Prostate gland (tissue), 2 donors: ENCODE measurements around the gene BRME1.

Source experiments
- CTCF ChIP-seq, 4 experiments: fragments of 200-600 bp in 2 of 4; fragments of 450-650 bp in 2 of 4; sonication (generic) in 2 of 4; IDR thresholded peaks; 1 replicate in 3 of 4; 2 replicates in 1 of 4; pipeline ENCODE4 v1.5.1; 2016 to 2019; ENCODE audit warnings: antibody characterized with exemption in 4 of 4, mild to moderate bottlenecking in 2 of 4, moderate library complexity in 2 of 4
- POLR2A ChIP-seq: fragments of 450-650 bp; IDR thresholded peaks from one replicate; pipeline ENCODE4 v1.6.1; 2016; ENCODE audit warnings: antibody characterized with exemption, mild to moderate bottlenecking
- POLR2AphosphoS5 ChIP-seq: sonication (generic); formaldehyde crosslinking; IDR thresholded peaks from one replicate; pipeline ENCODE4 v1.6.1; 2017; ENCODE audit warnings: antibody characterized with exemption

GRCh38 chr19:13881251-13881691 is 24.6 kb downstream of the BRME1 start:
- TF ChIP-seq CTCF (IDR thresholded peaks at IDR 0.05) (no peak), POLR2AphosphoS5 (no peak), POLR2A (no peak)
